NCI-H1417 (cell line): ENCODE measurements around the gene CSF3R.
"Not testable (repeated sequence)": the region's sequence is repeated elsewhere in the genome, so short reads cannot be mapped to it uniquely, and the experiment has no call there.

Experiments used
- DNase-seq, 3 experiments: peaks; one replicate each; lab custom pipeline; 2025; lab: John Stamatoyannopoulos, UW

Gene CSF3R

GRCh38 chr1:36481771-36482723 lies 666 bp downstream of the CSF3R start:
- no peak for DNase-seq

- DNase-seq = no peak
Observed at GRCh38 chr1:36481091-36481490, 1.6 kb downstream of the CSF3R start.

GRCh38 chr1:36480161-36480560 lies 2.6 kb downstream of the CSF3R start:
- no peak for DNase-seq

GRCh38 chr1:36479505-36480051 lies 3.1 kb downstream of the CSF3R start:
- no peak for DNase-seq

GRCh38 chr1:36477615-36478014 lies 5.1 kb downstream of the CSF3R start:
- DNase-seq = not testable (repeated sequence)

GRCh38 chr1:36476945-36477344 lies 5.8 kb downstream of the CSF3R start:
- DNase-seq = no peak

GRCh38 chr1:36475910-36476604 lies 6.7 kb downstream of the CSF3R start:
- DNase-seq = no peak

GRCh38 chr1:36475341-36475740 lies 7.4 kb downstream of the CSF3R start:
- DNase-seq = no peak

GRCh38 chr1:36472656-36473055 lies 10.1 kb downstream of the CSF3R start:
- no peak for DNase-seq

GRCh38 chr1:36471830-36472641 lies 10.7 kb downstream of the CSF3R start:
- DNase-seq = peak in 1 of 3 experiments; percentile 12

- no peak for DNase-seq
Observed at GRCh38 chr1:36469163-36469562, 13.6 kb downstream of the CSF3R start.

GRCh38 chr1:36467700-36468455 lies 14.8 kb downstream of the CSF3R start:
- DNase-seq = no peak

GRCh38 chr1:36467027-36467410 lies 15.7 kb downstream of the CSF3R start:
- DNase-seq = no peak

GRCh38 chr1:36466370-36467026 lies 16.2 kb downstream of the CSF3R start:
- no peak for DNase-seq

- no peak for DNase-seq
Observed at GRCh38 chr1:36465731-36466369, 16.9 kb downstream of the CSF3R start.

GRCh38 chr1:36464605-36465393 lies 17.9 kb downstream of the CSF3R start:
- peak in 2 of 3 experiments; percentile 43 to 86 for DNase-seq

- DNase-seq = peak; percentile 92 to 95 (median 93)
Observed at GRCh38 chr1:36463803-36464604, 18.7 kb downstream of the CSF3R start, which contains the start of gene MRPS15. MRPS15 (minus strand) TSS chr1:36464384; CDS start chr1:36464275, 109 bp downstream.

GRCh38 chr1:36463463-36463802 lies 19.3 kb downstream of the CSF3R start:
- peak in 1 of 3 experiments; percentile 39 for DNase-seq
